Measurements from ENCODE around the gene PARVB.
A peak's percentile ranks its signal among the peaks of the same experiment; 100 is the strongest.

Gene PARVB

GRCh38 chr22:44026630-44027511, 2.8 kb downstream of the PARVB start:
- peak; percentile 12 to 23 for DNase-seq (ENCODE audit: low read depth in 1 of 2, low spot score in 1 of 2)

- no peak for DNase-seq (ENCODE audit: low read depth in 1 of 2, low spot score in 1 of 2)
These were observed 4.0 kb downstream of the PARVB start for GRCh38 chr22:44028091-44028490.

DNA sequence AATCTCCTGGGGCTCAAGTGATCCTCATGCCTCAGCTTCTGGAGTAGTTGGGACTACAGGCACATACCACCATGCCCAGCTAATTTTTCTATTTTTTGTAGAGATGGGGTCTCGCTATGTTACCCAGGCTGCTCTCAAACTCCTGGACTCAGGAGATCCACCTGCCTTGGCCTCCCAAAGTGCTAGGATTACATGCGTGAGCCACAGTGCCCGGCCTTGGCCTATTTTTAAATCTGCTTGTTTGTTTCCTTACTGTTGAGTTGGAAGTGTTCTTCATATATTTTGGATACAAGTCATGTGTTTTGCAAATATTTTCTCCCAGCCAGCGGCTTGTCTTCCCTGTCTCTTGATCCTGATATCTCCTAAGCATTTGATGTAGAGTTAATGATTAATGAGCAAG, 5.0 kb downstream of the PARVB start:
- no peak for DNase-seq (ENCODE audit: low read depth in 1 of 2, low spot score in 1 of 2)

DNA sequence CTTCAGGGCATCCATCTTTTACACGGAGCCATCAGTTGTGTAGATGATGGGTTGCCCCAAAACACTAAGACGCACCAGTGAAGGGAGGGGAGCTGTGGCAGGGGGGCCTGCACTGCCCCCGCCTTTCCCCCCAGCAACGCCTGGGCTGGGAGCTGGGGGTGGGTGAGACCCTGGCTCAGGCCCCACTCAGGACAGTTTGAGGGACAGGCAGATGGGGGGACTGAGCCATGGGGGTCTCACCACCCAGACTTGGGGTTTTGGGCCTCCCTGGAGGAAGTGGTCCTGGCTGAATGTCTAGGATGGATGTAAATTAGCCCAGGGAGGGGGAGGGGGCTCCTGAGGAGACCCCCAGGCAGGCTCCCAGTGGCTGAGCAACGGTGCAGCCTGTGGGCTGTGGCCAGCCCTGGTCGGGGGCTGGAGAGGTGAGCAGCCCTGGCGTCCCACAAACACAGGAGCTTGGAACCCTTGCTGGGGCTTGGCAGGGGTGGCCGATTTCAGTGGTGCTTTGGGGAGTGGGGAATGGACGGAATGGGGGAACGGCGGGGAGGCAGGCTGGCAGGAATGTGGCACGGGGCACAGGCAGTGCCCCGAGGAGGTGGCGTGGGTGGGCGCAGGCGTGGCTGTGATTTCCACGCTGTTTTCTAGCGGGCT, 6.1 kb downstream of the PARVB start:
- DNase-seq (ENCODE audit: low read depth in 1 of 2, low spot score in 1 of 2), result no peak

GRCh38 chr22:44030702-44031082, 6.6 kb downstream of the PARVB start:
- DNase-seq (ENCODE audit: low read depth in 1 of 2, low spot score in 1 of 2), result no peak

GRCh38 chr22:44031158-44031952, 7.3 kb downstream of the PARVB start:
- no peak for DNase-seq (ENCODE audit: low read depth in 1 of 2, low spot score in 1 of 2)

GRCh38 chr22:44032126-44032730, 8.1 kb downstream of the PARVB start:
- DNase-seq (ENCODE audit: low read depth in 1 of 2, low spot score in 1 of 2), result no peak

GRCh38 chr22:44033287-44033686, 9.2 kb downstream of the PARVB start:
- DNase-seq (ENCODE audit: low read depth in 1 of 2, low spot score in 1 of 2), result no peak

- no peak for DNase-seq (ENCODE audit: low read depth in 1 of 2, low spot score in 1 of 2)
These were observed 9.6 kb downstream of the PARVB start for GRCh38 chr22:44033694-44034093.

DNA sequence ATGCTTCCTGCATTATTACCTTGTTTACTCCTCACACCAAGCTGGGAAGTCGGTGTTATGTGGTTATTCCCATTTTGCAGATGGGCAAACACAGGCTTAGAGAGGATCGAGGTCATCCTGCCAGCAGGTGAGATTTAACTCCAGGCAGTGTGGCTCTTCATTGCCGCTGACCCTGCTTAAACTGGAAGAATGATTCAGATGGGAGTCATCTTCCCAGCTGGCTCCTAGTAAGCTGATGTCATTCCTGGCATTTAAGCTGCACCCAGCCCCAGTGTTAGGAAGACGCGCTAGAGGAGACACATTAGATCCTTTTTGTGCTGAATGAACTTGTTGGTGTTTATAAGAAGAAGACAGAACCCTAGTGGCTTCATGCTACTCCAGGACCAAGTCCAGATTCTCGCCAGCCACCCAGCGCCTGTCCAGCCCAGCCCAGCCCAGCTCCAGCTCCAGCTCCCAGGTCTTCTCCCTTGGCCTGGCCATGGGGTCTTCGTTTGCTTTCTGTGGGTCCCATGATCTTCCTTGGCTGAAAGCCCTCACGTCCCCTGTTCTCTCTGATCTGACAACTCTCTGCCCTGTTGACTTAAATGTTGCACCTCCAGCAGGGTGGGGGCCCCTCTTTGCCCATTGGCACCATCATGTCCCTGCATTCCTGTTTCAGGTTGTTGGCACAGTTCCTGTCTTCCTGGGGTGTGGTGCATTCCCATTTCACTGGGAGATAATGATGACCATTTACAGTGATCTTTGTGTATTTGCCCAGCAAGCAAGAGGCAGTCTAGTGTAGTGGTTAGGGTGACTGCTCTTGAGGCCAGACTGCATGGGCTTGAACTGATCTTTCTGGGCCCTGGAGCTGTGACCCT, 13.6 kb downstream of the PARVB start:
- DNase-seq (ENCODE audit: low read depth in 1 of 2, low spot score in 1 of 2), result no peak

- no peak for DNase-seq (ENCODE audit: low read depth in 1 of 2, low spot score in 1 of 2)
These were observed 15.6 kb downstream of the PARVB start for GRCh38 chr22:44039566-44040171.

- no peak for DNase-seq (ENCODE audit: low read depth in 1 of 2, low spot score in 1 of 2)
These were observed 18.4 kb downstream of the PARVB start for GRCh38 chr22:44042249-44043218.

DNA sequence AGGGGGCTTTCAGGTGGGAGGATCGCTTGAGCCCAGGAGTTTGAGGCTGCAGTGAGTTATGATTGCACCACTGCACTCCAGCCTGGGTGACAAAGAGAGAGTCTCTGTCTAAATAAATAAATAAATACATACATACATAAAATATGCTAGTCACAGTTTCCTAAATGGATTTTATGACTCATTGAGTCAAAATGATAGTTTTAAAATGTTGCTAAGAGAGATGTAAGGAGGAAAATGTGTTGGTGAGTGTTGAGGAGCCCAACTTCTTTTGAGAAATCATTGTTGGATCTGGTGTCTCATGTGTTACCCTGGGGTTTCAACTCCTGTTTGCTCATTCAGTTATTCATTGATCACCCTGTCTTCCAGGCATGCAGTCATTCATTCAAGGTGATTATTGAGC, 21.0 kb downstream of the PARVB start:
- no peak for DNase-seq (ENCODE audit: low read depth in 1 of 2, low spot score in 1 of 2)

DNA sequence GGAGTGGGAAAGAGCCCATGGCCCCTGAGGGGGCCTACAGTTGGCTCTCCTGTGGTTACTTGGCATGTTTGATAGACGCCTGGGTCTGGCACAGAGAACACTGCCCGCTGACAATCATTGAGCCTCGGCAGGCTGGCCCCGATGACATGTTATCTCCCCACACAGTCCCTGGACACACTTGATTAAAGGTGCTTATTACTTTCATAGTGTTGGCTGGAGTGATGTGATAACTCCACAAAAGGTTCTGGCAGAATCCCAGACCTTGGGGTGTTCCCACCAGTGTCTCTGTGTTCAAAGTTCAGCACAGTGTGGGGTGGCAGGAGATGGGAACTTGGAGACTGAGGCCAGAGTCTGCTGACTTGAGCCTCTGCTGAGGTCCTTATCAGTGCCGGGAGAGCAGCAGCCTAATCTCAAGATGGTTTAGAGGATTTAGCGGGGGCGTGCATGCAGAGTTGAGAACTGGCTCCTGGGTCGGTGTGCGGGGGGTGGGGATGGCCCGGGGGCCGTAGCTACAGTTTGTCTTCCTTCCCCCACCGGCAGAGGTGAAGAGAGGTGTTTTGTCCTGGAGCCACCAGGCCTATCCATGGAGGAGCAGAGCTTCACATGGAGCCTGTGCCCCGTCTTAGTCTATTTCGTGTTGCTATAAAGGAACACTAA, 22.5 kb downstream of the PARVB start:
- DNase-seq (ENCODE audit: low read depth in 1 of 2, low spot score in 1 of 2), result no peak

DNA sequence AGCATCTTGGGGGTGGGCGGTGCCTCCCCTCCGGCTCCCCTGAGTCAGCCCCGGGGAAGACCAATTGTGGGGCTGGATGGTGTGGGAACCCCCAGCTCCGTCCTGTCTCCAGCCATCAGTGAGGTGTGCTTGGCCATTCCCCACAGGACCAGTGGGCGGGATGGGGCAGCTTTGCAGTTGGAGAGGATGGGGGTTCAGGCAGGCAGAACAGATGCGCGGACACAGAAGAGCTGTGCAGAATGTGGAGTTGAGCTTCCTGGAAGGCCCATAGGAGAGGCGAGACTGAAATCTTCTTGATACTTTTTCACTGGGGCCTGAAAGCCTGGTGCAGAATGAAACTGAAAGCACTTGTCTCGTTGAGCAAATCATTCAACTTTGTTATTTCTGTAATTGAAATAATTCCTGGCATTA, 23.8 kb downstream of the PARVB start:
- DNase-seq (ENCODE audit: low read depth in 1 of 2, low spot score in 1 of 2), result no peak

- DNase-seq (ENCODE audit: low read depth in 1 of 2, low spot score in 1 of 2), result no peak
These were observed 25.6 kb downstream of the PARVB start for GRCh38 chr22:44049486-44050231.

DNA sequence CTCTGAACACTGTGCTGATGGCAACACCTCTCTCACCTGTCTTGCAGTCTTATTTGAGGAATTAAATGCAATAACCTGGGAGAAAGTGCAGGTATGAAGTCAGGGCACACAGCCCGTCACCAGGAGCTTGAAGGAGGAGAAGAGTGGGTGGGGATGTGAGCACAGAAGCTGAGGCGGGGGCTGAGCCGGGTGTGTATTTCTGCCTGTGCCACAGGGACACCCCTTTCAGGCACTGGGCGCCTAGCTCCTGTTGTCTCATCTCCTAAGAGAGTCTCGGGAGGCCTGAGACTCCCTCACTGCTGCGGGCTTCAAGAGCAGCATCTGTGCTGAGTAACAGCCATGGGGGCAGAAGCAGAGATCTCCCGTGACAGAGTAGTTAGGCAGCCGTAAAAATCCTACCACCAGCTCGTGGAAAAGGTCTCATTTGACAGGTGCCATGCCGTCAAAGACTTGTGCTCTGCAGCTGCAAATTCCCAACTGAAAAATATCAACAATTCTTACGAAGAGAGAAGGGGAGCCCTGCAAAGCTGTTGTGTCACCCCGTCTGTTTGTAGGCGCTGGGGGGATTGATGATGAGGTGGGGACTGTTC, 26.8 kb downstream of the PARVB start:
- no peak for DNase-seq (ENCODE audit: low read depth in 1 of 2, low spot score in 1 of 2)
